IPS-15b (cell line): ENCODE measurements around the gene ASIC4.

ENCODE experiments used
- H3K27me3 ChIP-seq: one replicate; pipeline ENCODE4 v1.6.1; 2013; ENCODE audit warnings: low read length; ENCODE audit not compliant: control insufficient read depth, insufficient read depth
- H3K36me3 ChIP-seq: one replicate; pipeline ENCODE4 v1.6.1; 2013; ENCODE audit warnings: low read length; ENCODE audit not compliant: control insufficient read depth, insufficient read depth
- H3K4me1 ChIP-seq: one replicate; pipeline ENCODE4 v1.6.1; 2013; ENCODE audit warnings: mild to moderate bottlenecking, low read length; ENCODE audit not compliant: control insufficient read depth, insufficient read depth
- H3K4me3 ChIP-seq: one replicate; pipeline ENCODE4 v1.5.1; 2013; ENCODE audit warnings: low read depth, low read length
- H3K9ac ChIP-seq: one replicate; pipeline ENCODE4 v1.6.1; 2013; ENCODE audit warnings: low read depth, mild to moderate bottlenecking, low read length
- H3K9me3 ChIP-seq: one replicate; pipeline ENCODE4 v1.6.1; 2013; ENCODE audit warnings: mild to moderate bottlenecking, low read length; ENCODE audit not compliant: control insufficient read depth, insufficient read depth

Gene ASIC4

GRCh38 chr2:219537657-219538488, 23.6 kb downstream of the ASIC4 start:
- Histone ChIP-seq H3K36me3 (peaks cover 24% of the 10 kb centered on the region), H3K9ac (no peak overlapping the region), H3K4me3 (peak overlapping the region; percentile 22), H3K9me3 (no peaks in the 10 kb centered on the region), H3K4me1 (peaks cover 13% of the 10 kb centered on the region), H3K27me3 (peaks cover 4% of the 10 kb centered on the region)

DNA sequence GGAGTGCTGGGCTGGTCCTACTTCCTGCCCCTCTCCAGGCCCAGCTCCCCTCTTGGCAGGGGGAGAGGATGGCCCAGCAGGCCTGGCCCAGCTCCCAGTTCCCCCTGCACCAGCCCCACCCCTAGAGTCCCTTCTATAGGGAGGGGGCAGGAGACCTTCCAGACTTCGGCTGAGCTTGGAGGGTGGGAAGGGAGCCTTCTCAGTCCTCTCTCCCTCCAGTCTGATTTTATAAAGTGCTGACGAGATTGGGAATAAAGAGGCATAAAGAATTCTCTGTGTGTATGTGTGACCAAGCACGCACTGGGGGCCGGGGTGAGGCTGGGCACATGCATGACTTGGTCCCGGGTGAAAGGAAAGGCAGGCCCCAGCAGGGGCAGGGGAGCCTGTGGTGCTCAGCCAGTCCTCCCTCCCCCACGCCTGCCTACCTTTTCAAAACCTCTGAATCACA, 24.2 kb downstream of the ASIC4 start:
- H3K9ac ChIP-seq: no peak overlapping the region
- H3K4me3 ChIP-seq: no peak overlapping the region
- peaks cover 13% of the 10 kb centered on the region for H3K4me1 ChIP-seq
- H3K36me3 ChIP-seq: peaks cover 24% of the 10 kb centered on the region
- no peaks in the 10 kb centered on the region for H3K9me3 ChIP-seq
- peaks cover 4% of the 10 kb centered on the region for H3K27me3 ChIP-seq

- no peak overlapping the region for H3K9ac ChIP-seq
- H3K36me3 ChIP-seq: peaks cover 24% of the 10 kb centered on the region
- H3K9me3 ChIP-seq: no peaks in the 10 kb centered on the region
- H3K4me3 ChIP-seq: no peak overlapping the region
- peaks cover 5% of the 10 kb centered on the region for H3K27me3 ChIP-seq
- peaks cover 13% of the 10 kb centered on the region for H3K4me1 ChIP-seq
These were observed 24.9 kb downstream of the ASIC4 start for GRCh38 chr2:219538956-219539788.

DNA sequence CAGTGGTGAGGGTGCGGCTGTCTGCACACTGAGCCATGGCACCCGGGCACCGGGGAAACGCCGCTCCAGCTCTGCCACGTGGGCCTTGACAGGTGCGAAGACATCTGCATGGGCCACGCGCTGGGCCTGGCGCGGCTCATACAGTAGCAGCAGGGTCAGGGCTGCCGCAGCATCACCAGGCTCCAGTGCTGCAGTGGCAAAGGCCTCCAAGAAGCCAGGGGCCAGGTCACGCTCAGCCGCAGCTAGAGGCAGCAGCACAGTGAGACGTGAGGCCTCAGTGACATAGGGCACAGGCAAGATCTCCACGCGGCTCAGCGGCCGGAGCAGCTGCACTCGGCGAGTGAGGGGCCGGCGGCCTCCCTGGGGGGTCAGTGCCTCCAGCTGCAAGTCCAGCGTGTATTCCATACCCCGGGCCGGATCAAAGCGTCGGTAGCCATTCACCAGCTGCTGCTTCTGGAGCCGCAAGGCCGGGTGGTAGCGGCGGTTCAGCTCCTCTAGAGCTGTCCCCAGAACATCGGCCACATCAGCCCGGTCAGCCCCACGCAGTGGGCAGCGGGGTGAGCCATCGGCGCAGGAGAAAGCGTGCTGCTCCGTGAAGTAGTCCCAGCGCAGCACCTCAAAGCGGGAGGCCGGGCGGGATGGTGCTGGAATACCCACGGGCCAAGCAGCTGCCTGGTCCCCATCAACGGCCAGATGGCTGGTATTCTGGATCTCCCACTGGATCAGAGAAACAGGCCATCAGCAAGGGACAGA, 25.8 kb downstream of the ASIC4 start:
- Histone ChIP-seq H3K9me3 (no peaks in the 10 kb centered on the region), H3K27me3 (peaks cover 13% of the 10 kb centered on the region), H3K9ac (no peak overlapping the region), H3K4me3 (no peak overlapping the region), H3K4me1 (peaks cover 13% of the 10 kb centered on the region), H3K36me3 (peaks cover 24% of the 10 kb centered on the region)

- Histone ChIP-seq H3K9me3 (no peaks in the 10 kb centered on the region), H3K4me3 (peak overlapping the region; percentile 48), H3K4me1 (peaks cover 13% of the 10 kb centered on the region), H3K27me3 (peaks cover 21% of the 10 kb centered on the region), H3K9ac (no peak overlapping the region), H3K36me3 (peaks cover 24% of the 10 kb centered on the region)
These were observed 26.7 kb downstream of the ASIC4 start for GRCh38 chr2:219540784-219541504.

- Histone ChIP-seq H3K9ac (no peak overlapping the region), H3K4me1 (peaks cover 13% of the 10 kb centered on the region)
These were observed 27.4 kb downstream of the ASIC4 start for GRCh38 chr2:219541611-219542180.

DNA sequence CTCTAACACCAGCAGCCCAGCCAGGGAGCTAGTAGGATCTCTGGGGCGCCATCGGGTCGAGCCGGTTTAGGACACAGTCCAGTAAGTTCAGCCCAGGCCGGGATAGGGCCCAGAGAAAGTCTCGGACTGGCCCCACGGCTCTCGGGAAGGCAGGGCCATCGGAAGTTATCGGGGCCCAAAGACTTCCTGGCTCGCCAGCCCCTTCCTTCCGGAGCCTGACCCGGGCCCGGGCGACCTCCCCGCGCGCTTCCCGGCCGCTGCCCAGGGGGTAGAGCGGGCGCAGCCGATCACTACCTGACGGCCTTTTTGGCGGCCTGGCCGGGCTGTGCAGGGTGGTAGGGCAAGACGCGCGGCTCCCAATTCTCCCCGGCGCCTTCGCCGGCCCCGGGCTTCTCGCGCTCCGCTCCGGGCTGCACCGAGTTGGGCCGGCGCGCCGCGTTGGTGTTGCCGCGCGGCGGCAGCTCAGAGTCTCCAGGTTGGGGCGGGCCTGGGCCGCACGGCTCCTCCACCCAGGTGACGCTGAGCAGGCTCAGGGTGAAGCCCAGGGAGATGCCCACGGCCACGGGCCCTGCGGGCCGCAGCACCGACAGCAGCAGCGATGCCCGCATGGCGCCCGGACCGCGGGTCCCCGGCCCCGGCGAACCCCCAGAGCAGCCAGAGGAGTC, 28.8 kb downstream of the ASIC4 start:
- peak overlapping the region; percentile 48 for H3K4me3 ChIP-seq
- H3K36me3 ChIP-seq: peaks cover 24% of the 10 kb centered on the region
- peak overlapping the region; percentile 70 for H3K9ac ChIP-seq
- H3K9me3 ChIP-seq: no peaks in the 10 kb centered on the region
- H3K27me3 ChIP-seq: peaks cover 25% of the 10 kb centered on the region
- H3K4me1 ChIP-seq: peaks cover 10% of the 10 kb centered on the region

More at GRCh38 chr2:219541611-219542180, 27.4 kb downstream of the ASIC4 start:
- H3K4me3 ChIP-seq: peak overlapping the region; percentile 48
- H3K36me3 ChIP-seq: peaks cover 24% of the 10 kb centered on the region
- no peaks in the 10 kb centered on the region for H3K9me3 ChIP-seq
- peaks cover 25% of the 10 kb centered on the region for H3K27me3 ChIP-seq

DNA sequence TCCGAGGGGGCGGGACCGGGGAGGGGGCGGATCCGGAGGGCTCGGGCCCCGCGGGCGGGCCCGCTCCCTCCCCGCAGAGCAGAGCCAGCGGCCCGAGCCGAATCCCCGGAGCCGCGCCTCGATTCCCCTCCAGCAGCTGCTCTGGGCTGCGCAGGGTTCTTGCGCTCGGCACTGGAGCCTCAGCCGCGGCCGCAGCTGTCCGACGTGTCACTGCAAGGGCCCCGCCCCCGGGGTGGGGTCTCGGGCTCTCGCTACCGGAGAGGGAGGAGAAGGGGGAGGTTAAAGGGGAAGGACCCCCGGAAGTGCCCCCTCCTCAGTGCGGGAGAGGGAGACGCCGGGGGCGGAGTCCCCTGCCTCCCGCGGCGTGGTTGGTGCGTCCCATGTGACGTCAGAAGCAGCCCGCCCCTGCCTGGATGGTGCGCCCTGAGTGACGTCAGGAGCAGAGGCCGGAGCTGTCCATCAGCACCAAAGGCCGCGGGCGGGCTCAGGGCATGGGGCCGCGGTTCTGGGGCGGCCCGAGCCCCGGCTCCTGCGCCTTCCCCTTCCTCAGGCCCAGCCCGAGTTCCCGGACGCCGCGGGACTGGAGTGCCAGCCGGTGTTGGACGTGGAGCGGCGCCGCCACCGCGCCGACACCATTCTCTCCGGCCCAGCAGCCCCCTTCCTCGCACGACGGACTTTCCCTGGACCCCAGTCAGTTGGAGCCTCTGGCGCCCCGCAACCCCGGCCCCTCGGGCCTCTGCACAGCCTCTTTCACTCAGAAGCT, 29.5 kb downstream of the ASIC4 start, which contains the start of the genes CHPF and TMEM198:
TSS of gene CHPF (minus strand) at position 214 of the 763 bp plus-strand sequence. CDS start 271 bp downstream, outside the sequence.
TSS of gene TMEM198 (plus strand) at position 433 of the 763 bp plus-strand sequence. CDS start 700 bp downstream, outside the sequence.
- peaks cover 24% of the 10 kb centered on the region for H3K36me3 ChIP-seq
- peak within 1 kb of the TSS; percentile 81 for H3K4me3 ChIP-seq
- peaks cover 7% of the 10 kb centered on the region for H3K4me1 ChIP-seq
- peak within 1 kb of the TSS; percentile 70 for H3K9ac ChIP-seq
- peaks cover 25% of the 10 kb centered on the region for H3K27me3 ChIP-seq
- H3K9me3 ChIP-seq: no peaks in the 10 kb centered on the region

DNA sequence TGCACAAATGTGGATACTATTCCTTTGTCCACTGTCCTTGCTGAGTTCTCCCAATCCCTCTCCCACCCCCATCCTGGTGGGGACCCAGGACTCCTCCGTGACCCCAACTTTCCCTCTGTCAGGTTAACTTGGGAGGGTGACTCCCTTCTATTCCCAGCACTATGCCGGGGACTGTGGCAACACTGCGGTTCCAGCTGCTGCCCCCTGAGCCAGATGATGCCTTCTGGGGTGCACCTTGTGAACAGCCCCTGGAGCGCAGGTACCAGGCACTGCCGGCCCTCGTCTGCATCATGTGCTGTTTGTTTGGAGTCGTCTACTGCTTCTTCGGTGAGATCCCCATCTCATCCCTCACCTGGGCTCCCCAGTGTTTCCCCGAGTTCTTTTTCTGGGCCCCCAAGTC, 30.3 kb downstream of the ASIC4 start:
- Histone ChIP-seq H3K27me3 (peaks cover 25% of the 10 kb centered on the region), H3K9me3 (no peaks in the 10 kb centered on the region), H3K9ac (no peak overlapping the region), H3K4me1 (peaks cover 4% of the 10 kb centered on the region), H3K4me3 (peak overlapping the region; percentile 81), H3K36me3 (peaks cover 22% of the 10 kb centered on the region)
